D721Med (cell line): ENCODE measurements around the gene KCNMB1.

Experiments used
- DNase-seq: peaks from one replicate; pipeline ENCODE4 v3.0.0; 2011; ENCODE audit warnings: low spot score; ENCODE audit not compliant: insufficient read length
- FAIRE-seq: peaks from 2 replicates; lab custom pipeline; 2011; peaks lifted over from hg19 to GRCh38; lab: Jason Lieb, UNC
- TF ChIP-seq, protein P1 (sequence below): IDR thresholded peaks from 2 replicates; pipeline ENCODE4 v1.5.1; 2012; ENCODE audit warnings: mild to moderate bottlenecking, control low read depth; ENCODE audit not compliant: insufficient read depth; ENCODE audit errors: missing control alignments

The KCNMB1 gene

DNA sequence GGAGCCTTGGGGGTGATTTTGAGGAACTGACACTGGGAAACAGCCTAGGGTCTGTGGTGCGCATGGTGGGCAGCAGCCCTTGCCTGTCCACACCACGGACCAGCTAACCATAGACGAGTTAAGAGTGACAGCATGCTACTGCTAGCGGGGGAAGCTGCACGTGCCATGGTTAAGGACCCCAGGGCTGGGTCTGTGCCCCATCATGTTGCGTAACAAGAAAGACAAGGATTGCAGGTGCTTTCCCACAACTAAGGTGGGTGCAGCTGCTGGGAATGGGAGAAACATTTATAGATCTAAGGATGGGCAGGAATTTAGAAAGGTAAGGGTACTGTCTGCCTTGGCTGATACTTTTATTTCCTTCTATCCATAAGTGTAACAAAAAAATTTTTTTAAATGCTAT is 17.9 kb upstream of the KCNMB1 start:
- FAIRE-seq = no peak
- TF ChIP-seq, protein P1, sequence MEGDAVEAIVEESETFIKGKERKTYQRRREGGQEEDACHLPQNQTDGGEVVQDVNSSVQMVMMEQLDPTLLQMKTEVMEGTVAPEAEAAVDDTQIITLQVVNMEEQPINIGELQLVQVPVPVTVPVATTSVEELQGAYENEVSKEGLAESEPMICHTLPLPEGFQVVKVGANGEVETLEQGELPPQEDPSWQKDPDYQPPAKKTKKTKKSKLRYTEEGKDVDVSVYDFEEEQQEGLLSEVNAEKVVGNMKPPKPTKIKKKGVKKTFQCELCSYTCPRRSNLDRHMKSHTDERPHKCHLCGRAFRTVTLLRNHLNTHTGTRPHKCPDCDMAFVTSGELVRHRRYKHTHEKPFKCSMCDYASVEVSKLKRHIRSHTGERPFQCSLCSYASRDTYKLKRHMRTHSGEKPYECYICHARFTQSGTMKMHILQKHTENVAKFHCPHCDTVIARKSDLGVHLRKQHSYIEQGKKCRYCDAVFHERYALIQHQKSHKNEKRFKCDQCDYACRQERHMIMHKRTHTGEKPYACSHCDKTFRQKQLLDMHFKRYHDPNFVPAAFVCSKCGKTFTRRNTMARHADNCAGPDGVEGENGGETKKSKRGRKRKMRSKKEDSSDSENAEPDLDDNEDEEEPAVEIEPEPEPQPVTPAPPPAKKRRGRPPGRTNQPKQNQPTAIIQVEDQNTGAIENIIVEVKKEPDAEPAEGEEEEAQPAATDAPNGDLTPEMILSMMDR = no peak
- DNase-seq = no peak

GRCh38 chr5:170405817-170406216 is 16.6 kb upstream of the KCNMB1 start:
- TF ChIP-seq, protein P1 = no peak
- FAIRE-seq = no peak
- no peak for DNase-seq

DNA sequence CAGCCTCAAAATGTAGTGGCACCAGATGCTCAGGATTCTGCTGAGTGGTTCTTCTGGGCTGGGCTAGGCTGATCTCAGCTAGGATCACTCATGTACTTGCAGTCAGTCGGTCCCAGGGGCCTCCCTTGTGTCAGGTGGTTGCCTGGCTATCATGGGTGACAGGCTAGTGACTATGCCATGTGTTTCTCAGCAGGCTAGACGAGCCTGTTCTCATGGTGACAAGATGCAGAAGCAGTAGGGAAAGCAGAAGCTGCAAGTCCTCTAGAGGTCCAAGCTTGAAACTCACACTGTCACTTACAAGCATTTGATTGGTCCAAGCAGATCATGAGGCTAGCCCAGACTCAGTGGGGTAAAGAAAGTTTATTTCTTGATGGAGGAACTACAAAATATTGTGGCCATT is 15.2 kb upstream of the KCNMB1 start:
- DNase-seq (no peak), FAIRE-seq (no peak)
- TF ChIP-seq, protein P1 = no peak

DNA sequence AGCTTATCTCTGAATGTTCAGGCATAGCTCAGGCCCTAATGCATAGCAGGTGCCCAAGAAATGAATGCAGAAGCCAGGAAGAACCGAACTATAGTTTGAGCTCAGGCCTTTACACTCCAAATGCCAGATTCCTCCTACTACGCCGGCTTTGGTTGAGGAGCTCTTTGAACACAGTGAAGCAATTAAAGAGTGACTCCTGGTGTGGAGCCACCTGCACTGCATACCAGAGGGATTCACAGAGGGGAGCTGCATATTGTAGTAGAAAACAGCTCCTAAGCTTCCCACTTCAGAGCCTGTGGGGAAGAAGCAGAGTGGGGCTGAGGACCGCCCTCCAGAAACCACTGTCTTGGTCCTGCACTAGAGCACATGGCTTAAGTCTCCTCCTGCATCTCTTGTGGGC is 14.5 kb upstream of the KCNMB1 start:
- DNase-seq = no peak
- FAIRE-seq = no peak
- TF ChIP-seq, protein P1 = no peak

DNA sequence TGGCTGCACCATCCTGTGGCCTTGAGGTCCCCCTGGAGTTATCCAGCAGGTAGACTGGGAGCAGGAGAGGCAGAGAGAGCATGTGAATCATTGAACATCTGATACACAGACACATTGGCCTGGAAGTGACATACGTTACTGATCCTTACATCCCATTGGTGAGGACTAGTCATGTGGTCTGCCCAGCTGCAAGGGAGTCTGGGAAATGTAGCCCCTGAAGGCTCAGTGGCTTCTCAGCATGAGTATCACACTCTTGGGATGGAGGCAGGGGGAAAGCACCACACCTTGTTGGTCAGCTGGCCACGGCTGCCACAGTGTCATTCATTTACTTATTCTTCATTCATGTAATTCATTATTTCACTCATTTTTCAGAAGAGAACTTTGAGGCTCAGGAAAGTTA is 13.3 kb upstream of the KCNMB1 start:
- TF ChIP-seq, protein P1 = no peak
- no peak for DNase-seq
- FAIRE-seq = no peak

DNA sequence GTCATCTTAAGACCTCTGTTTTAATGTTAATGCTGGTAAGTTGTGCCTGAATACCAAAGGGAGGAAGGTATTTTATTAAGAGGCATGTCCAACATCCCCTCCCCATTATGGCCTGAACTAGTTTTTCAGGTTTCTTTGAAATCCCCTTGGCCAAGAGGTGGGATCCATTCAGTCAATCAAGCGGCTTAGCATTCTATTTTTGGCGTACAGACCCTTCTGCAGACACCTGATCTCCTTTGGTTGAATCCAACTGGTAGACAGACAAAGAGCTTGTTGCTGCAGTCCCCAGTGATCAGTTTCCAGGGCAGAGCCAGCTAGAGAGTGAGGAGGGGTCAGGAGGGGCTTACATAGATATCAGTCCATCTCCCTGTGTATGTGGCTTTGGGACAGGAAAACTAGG is 7.9 kb upstream of the KCNMB1 start:
- DNase-seq = no peak
- TF ChIP-seq, protein P1 = no peak

GRCh38 chr5:170393958-170394357 is 4.8 kb upstream of the KCNMB1 start:
- FAIRE-seq = no peak
- TF ChIP-seq, protein P1 = no peak

More for the DNA sequence above, 7.9 kb upstream of the KCNMB1 start:
- FAIRE-seq = no peak

More at GRCh38 chr5:170393958-170394357, 4.8 kb upstream of the KCNMB1 start:
- no peak for DNase-seq
